PC-3 (cell line): ENCODE data around the gene ADGRL3.

ENCODE experiments used
- EZH2 ChIP-seq: fragments of 300-600 bp; sonication (generic); IDR thresholded peaks from one replicate; pipeline ENCODE4 v1.6.1; 2017; ENCODE audit warnings: antibody characterized with exemption, mild to moderate bottlenecking, low read length; ENCODE audit not compliant: unreplicated experiment
- TF ChIP-seq, protein P1 (sequence below): fragments of 300-600 bp; sonication (generic); conservative IDR thresholded peaks from 2 replicates; pipeline ENCODE4 v1.5.1; 2017; ENCODE audit warnings: antibody characterized with exemption, low read depth, mild to moderate bottlenecking, low read length

DNA sequence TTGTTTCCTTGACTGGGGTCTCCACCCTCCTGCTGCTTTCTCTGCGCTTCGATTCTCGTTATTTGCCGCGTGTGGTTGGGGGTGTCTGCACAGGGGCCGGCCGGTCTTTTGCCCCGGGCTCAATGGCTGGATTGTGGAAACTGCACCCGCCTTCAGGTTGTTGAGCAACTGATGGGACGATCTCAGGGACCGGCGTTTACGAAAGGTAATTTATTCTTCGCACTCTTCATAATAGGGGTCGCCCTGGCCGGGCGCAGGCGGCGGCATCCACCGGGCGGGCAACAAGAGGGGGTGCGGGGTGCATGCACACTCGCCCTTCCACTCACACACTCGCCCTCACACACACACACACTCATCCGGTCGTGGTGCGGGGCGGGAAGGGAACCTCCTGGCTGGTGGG is 1.4 kb downstream of the ADGRL3 start:
- TF ChIP-seq, protein P1, sequence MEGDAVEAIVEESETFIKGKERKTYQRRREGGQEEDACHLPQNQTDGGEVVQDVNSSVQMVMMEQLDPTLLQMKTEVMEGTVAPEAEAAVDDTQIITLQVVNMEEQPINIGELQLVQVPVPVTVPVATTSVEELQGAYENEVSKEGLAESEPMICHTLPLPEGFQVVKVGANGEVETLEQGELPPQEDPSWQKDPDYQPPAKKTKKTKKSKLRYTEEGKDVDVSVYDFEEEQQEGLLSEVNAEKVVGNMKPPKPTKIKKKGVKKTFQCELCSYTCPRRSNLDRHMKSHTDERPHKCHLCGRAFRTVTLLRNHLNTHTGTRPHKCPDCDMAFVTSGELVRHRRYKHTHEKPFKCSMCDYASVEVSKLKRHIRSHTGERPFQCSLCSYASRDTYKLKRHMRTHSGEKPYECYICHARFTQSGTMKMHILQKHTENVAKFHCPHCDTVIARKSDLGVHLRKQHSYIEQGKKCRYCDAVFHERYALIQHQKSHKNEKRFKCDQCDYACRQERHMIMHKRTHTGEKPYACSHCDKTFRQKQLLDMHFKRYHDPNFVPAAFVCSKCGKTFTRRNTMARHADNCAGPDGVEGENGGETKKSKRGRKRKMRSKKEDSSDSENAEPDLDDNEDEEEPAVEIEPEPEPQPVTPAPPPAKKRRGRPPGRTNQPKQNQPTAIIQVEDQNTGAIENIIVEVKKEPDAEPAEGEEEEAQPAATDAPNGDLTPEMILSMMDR, result no peak
- no peak for TF ChIP-seq EZH2
